ENCODE results near the gene PDLIM5. TPM values are rescaled to one million over a fixed set of nuclear protein-coding genes. Genes with fewer than 3 reads are reported as not detected.

PDLIM5 gene
- total RNA-seq, 1 experiment from 2014 or later = 43.1 TPM

GRCh38 chr4:94415448-94415847, 36.3 kb upstream of the PDLIM5 start:
- H3K36me3 ChIP-seq (replicated peaks; ENCODE audit: control insufficient read depth, insufficient read depth, low read length) = no peaks in the 10 kb centered on the region
- H3K27me3 ChIP-seq (ENCODE audit: control insufficient read depth, insufficient read depth, low read length) = no peaks in the 10 kb centered on the region
- DNase-seq = no peak
- H3K4me3 ChIP-seq (ENCODE audit: insufficient read depth, low read depth, low read length) = no peak overlapping the region

- Histone ChIP-seq H3K27me3 (ENCODE audit: control insufficient read depth, insufficient read depth, low read length) (no peaks in the 10 kb centered on the region), H3K4me3 (ENCODE audit: insufficient read depth, low read depth, low read length) (no peak overlapping the region), H3K36me3 (replicated peaks; ENCODE audit: control insufficient read depth, insufficient read depth, low read length) (no peaks in the 10 kb centered on the region)
- no peak for DNase-seq
Measured at GRCh38 chr4:94416335-94416734, 35.4 kb upstream of the PDLIM5 start.

- H3K4me3 ChIP-seq (ENCODE audit: insufficient read depth, low read depth, low read length) = no peak overlapping the region
- no peak for DNase-seq
- no peaks in the 10 kb centered on the region for H3K36me3 ChIP-seq (replicated peaks; ENCODE audit: control insufficient read depth, insufficient read depth, low read length)
- no peaks in the 10 kb centered on the region for H3K27me3 ChIP-seq (ENCODE audit: control insufficient read depth, insufficient read depth, low read length)
Measured at GRCh38 chr4:94416981-94417380, 34.8 kb upstream of the PDLIM5 start.

GRCh38 chr4:94419549-94419948, 32.2 kb upstream of the PDLIM5 start:
- DNase-seq = no peak
- Histone ChIP-seq H3K27me3 (ENCODE audit: control insufficient read depth, insufficient read depth, low read length) (no peaks in the 10 kb centered on the region), H3K4me3 (ENCODE audit: insufficient read depth, low read depth, low read length) (no peak overlapping the region), H3K36me3 (replicated peaks; ENCODE audit: control insufficient read depth, insufficient read depth, low read length) (no peaks in the 10 kb centered on the region)

GRCh38 chr4:94419956-94420355, 31.8 kb upstream of the PDLIM5 start:
- H3K4me3 ChIP-seq (ENCODE audit: insufficient read depth, low read depth, low read length) = no peak overlapping the region
- DNase-seq = no peak
- no peaks in the 10 kb centered on the region for H3K27me3 ChIP-seq (ENCODE audit: control insufficient read depth, insufficient read depth, low read length)
- H3K36me3 ChIP-seq (replicated peaks; ENCODE audit: control insufficient read depth, insufficient read depth, low read length) = no peaks in the 10 kb centered on the region

- H3K4me3 ChIP-seq (ENCODE audit: insufficient read depth, low read depth, low read length) = no peak overlapping the region
- no peaks in the 10 kb centered on the region for H3K27me3 ChIP-seq (ENCODE audit: control insufficient read depth, insufficient read depth, low read length)
- DNase-seq = no peak
- no peaks in the 10 kb centered on the region for H3K36me3 ChIP-seq (replicated peaks; ENCODE audit: control insufficient read depth, insufficient read depth, low read length)
Measured at GRCh38 chr4:94420356-94420755, 31.4 kb upstream of the PDLIM5 start.

GRCh38 chr4:94426783-94427182, 25.0 kb upstream of the PDLIM5 start:
- Histone ChIP-seq H3K36me3 (replicated peaks; ENCODE audit: control insufficient read depth, insufficient read depth, low read length) (no peaks in the 10 kb centered on the region), H3K27me3 (ENCODE audit: control insufficient read depth, insufficient read depth, low read length) (no peaks in the 10 kb centered on the region), H3K4me3 (ENCODE audit: insufficient read depth, low read depth, low read length) (no peak overlapping the region)
- no peak for DNase-seq

GRCh38 chr4:94428884-94429283, 22.9 kb upstream of the PDLIM5 start:
- DNase-seq = no peak
- H3K27me3 ChIP-seq (ENCODE audit: control insufficient read depth, insufficient read depth, low read length) = no peaks in the 10 kb centered on the region

GRCh38 chr4:94430406-94430805, 21.3 kb upstream of the PDLIM5 start:
- DNase-seq = no peak
- no peaks in the 10 kb centered on the region for H3K36me3 ChIP-seq (replicated peaks; ENCODE audit: control insufficient read depth, insufficient read depth, low read length)

More at GRCh38 chr4:94428884-94429283, 22.9 kb upstream of the PDLIM5 start:
- Histone ChIP-seq H3K36me3 (replicated peaks; ENCODE audit: control insufficient read depth, insufficient read depth, low read length) (no peaks in the 10 kb centered on the region), H3K4me3 (ENCODE audit: insufficient read depth, low read depth, low read length) (no peak overlapping the region)

GRCh38 chr4:94431388-94431787, 20.4 kb upstream of the PDLIM5 start:
- DNase-seq = no peak
- H3K36me3 ChIP-seq (replicated peaks; ENCODE audit: control insufficient read depth, insufficient read depth, low read length) = no peaks in the 10 kb centered on the region
- no peak overlapping the region for H3K4me3 ChIP-seq (ENCODE audit: insufficient read depth, low read depth, low read length)
- no peaks in the 10 kb centered on the region for H3K27me3 ChIP-seq (ENCODE audit: control insufficient read depth, insufficient read depth, low read length)

More at GRCh38 chr4:94430406-94430805, 21.3 kb upstream of the PDLIM5 start:
- Histone ChIP-seq H3K4me3 (ENCODE audit: insufficient read depth, low read depth, low read length) (no peak overlapping the region), H3K27me3 (ENCODE audit: control insufficient read depth, insufficient read depth, low read length) (no peaks in the 10 kb centered on the region)

- DNase-seq = no peak
- H3K36me3 ChIP-seq (replicated peaks; ENCODE audit: control insufficient read depth, insufficient read depth, low read length) = no peaks in the 10 kb centered on the region
- H3K4me3 ChIP-seq (ENCODE audit: insufficient read depth, low read depth, low read length) = no peak overlapping the region
- H3K27me3 ChIP-seq (ENCODE audit: control insufficient read depth, insufficient read depth, low read length) = no peaks in the 10 kb centered on the region
Measured at GRCh38 chr4:94434505-94434904, 17.2 kb upstream of the PDLIM5 start.

GRCh38 chr4:94435874-94436273, 15.9 kb upstream of the PDLIM5 start:
- DNase-seq = no peak
- H3K36me3 ChIP-seq (replicated peaks; ENCODE audit: control insufficient read depth, insufficient read depth, low read length) = no peaks in the 10 kb centered on the region
- H3K4me3 ChIP-seq (ENCODE audit: insufficient read depth, low read depth, low read length) = no peak overlapping the region
- no peaks in the 10 kb centered on the region for H3K27me3 ChIP-seq (ENCODE audit: control insufficient read depth, insufficient read depth, low read length)

- no peak for DNase-seq
- Histone ChIP-seq H3K36me3 (replicated peaks; ENCODE audit: control insufficient read depth, insufficient read depth, low read length) (no peaks in the 10 kb centered on the region), H3K27me3 (ENCODE audit: control insufficient read depth, insufficient read depth, low read length) (no peaks in the 10 kb centered on the region), H3K4me3 (ENCODE audit: insufficient read depth, low read depth, low read length) (no peak overlapping the region)
Measured at GRCh38 chr4:94436512-94436911, 15.2 kb upstream of the PDLIM5 start.

GRCh38 chr4:94439606-94440005, 12.1 kb upstream of the PDLIM5 start:
- no peak for DNase-seq
- Histone ChIP-seq H3K36me3 (replicated peaks; ENCODE audit: control insufficient read depth, insufficient read depth, low read length) (no peaks in the 10 kb centered on the region), H3K4me3 (ENCODE audit: insufficient read depth, low read depth, low read length) (no peak overlapping the region), H3K27me3 (ENCODE audit: control insufficient read depth, insufficient read depth, low read length) (no peaks in the 10 kb centered on the region)

- DNase-seq = no peak
- no peaks in the 10 kb centered on the region for H3K27me3 ChIP-seq (ENCODE audit: control insufficient read depth, insufficient read depth, low read length)
- no peak overlapping the region for H3K4me3 ChIP-seq (ENCODE audit: insufficient read depth, low read depth, low read length)
- no peaks in the 10 kb centered on the region for H3K36me3 ChIP-seq (replicated peaks; ENCODE audit: control insufficient read depth, insufficient read depth, low read length)
Measured at GRCh38 chr4:94441838-94442237, 9.9 kb upstream of the PDLIM5 start.

GRCh38 chr4:94442251-94442650, 9.5 kb upstream of the PDLIM5 start:
- H3K4me3 ChIP-seq (ENCODE audit: insufficient read depth, low read depth, low read length) = no peak overlapping the region
- H3K27me3 ChIP-seq (ENCODE audit: control insufficient read depth, insufficient read depth, low read length) = no peaks in the 10 kb centered on the region

More at GRCh38 chr4:94442251-94442650, 9.5 kb upstream of the PDLIM5 start:
- DNase-seq = no peak
- H3K36me3 ChIP-seq (replicated peaks; ENCODE audit: control insufficient read depth, insufficient read depth, low read length) = no peaks in the 10 kb centered on the region

Data from H7 (cell line).